K562 (cell line): Measurements from ENCODE around the gene CIART. TPM values are rescaled to one million over a fixed set of nuclear protein-coding genes. Genes with fewer than 3 reads are reported as not detected.

Experiments
- ATAC-seq: fragments of 200-7000 bp; cut with Tn5 transposase; 3 replicates; pipeline ENCODE4 v1.9.1; 2020; ENCODE audit warnings: moderate library complexity
- BruUV-seq: library from RNA; stranded (reverse); fragments of 400-500 nt; replicated peaks from 2 replicates; lab custom pipeline; 2021; lab: Mats Ljungman, UMichigan
- CTCF ChIA-PET: fragments of 300-600 bp; formaldehyde crosslinking; extraction: SDS; loops from one replicate; lab custom pipeline; 2021; ENCODE audit warnings: low intra/inter-chr PET ratio; lab: Yijun Ruan, JAX
- POLR2A ChIA-PET: fragments of 300-600, 350-650 bp; sonication (Branson Sonifier 250); formaldehyde crosslinking; extraction: SDS; loops from one replicate; lab custom pipeline; 2021; ENCODE audit warnings: antibody characterized with exemption, inconsistent platforms; lab: Yijun Ruan, JAX
- DNase-seq, 4 experiments: peaks; one replicate each; pipeline versions ENCODE4 v3.0.0 to v3.0.0-alpha.2; 2011 to 2018; ENCODE audit warnings: low spot score in 3 of 4, mixed read lengths in 3 of 4; ENCODE audit errors: extremely low read depth in 1 of 4
- FAIRE-seq: peaks from 2 replicates; lab custom pipeline; 2011; peaks lifted over from hg19 to GRCh38; lab: Jason Lieb, UNC
- H2AFZ ChIP-seq: 2 replicates; pipeline ENCODE4 v1.6.0; 2011; ENCODE audit warnings: low read depth, low read length, control low read depth, inconsistent platforms
- H3K27ac ChIP-seq: fragments of 200-600 bp; 3 replicates; pipeline ENCODE4 v1.8.0; 2011; ENCODE audit warnings: low read depth, mild to moderate bottlenecking, control low read depth, inconsistent platforms, low read length, moderate library complexity, mixed read lengths; ENCODE audit errors: extremely low read depth
- H3K27me3 ChIP-seq, 2 experiments: fragments of 300-600 bp in 1 of 2; 2 replicates in 1 of 2; 3 replicates in 1 of 2; pipeline versions ENCODE4 v1.6.0 to v1.8.0; 2011; ENCODE audit warnings: inconsistent platforms in 2 of 2, low read length in 2 of 2, mild to moderate bottlenecking in 1 of 2, mixed read lengths in 1 of 2, moderate library complexity in 1 of 2; ENCODE audit not compliant: control insufficient read depth in 2 of 2, insufficient read depth in 2 of 2
- H3K36me3 ChIP-seq: fragments of 300-600 bp; 3 replicates; pipeline ENCODE4 v1.8.0; 2011; ENCODE audit warnings: mild to moderate bottlenecking, low read length, inconsistent platforms; ENCODE audit not compliant: control insufficient read depth, insufficient read depth
- H3K4me1 ChIP-seq, 2 experiments: fragments of 200-600 bp in 1 of 2; replicated peaks in 1 of 2; 2 replicates in 1 of 2; 3 replicates in 1 of 2; pipeline versions ENCODE4 v1.5.1 to v1.8.0; 2011; ENCODE audit warnings: inconsistent platforms in 2 of 2, low read length in 2 of 2, mild to moderate bottlenecking in 1 of 2, mixed read lengths in 1 of 2, moderate library complexity in 1 of 2; ENCODE audit not compliant: control insufficient read depth in 2 of 2, insufficient read depth in 2 of 2
- H3K4me2 ChIP-seq: 2 replicates; pipeline ENCODE4 v1.6.1; 2011; ENCODE audit warnings: low read length, control low read depth, inconsistent platforms, mixed read lengths; ENCODE audit not compliant: insufficient read depth
- H3K4me3 ChIP-seq: fragments of 200-600 bp; sonication (generic), shearing (Covaris generic); 2 replicates; pipeline ENCODE4 v1.5.1; 2016; ENCODE audit warnings: control low read depth, inconsistent platforms
- H3K79me2 ChIP-seq: fragments of 200-600 bp; 3 replicates; pipeline ENCODE4 v1.8.0; 2011; ENCODE audit warnings: low read length, inconsistent platforms; ENCODE audit not compliant: control insufficient read depth, insufficient read depth
- H3K9ac ChIP-seq, 2 experiments: 2 replicates each; pipeline versions ENCODE4 v1.6.0 to v1.6.1; 2011; ENCODE audit warnings: low read depth in 2 of 2, low read length in 2 of 2, control low read depth in 1 of 2, inconsistent platforms in 1 of 2, mild to moderate bottlenecking in 1 of 2, mixed read lengths in 1 of 2; ENCODE audit not compliant: insufficient read depth in 1 of 2
- H3K9me1 ChIP-seq: one replicate; pipeline ENCODE4 v1.6.0; 2011; ENCODE audit warnings: inconsistent platforms, mild to moderate bottlenecking, low read length, moderate library complexity; ENCODE audit not compliant: control insufficient read depth, insufficient read depth
- H3K9me3 ChIP-seq: replicated peaks from 2 replicates; pipeline ENCODE4 v1.5.1; 2011; ENCODE audit warnings: low read depth, low read length, inconsistent platforms; ENCODE audit not compliant: control insufficient read depth, insufficient read depth
- H4K20me1 ChIP-seq: replicated peaks from 2 replicates; pipeline ENCODE4 v1.6.1; 2011; ENCODE audit warnings: low read length, inconsistent platforms, mixed read lengths; ENCODE audit not compliant: control insufficient read depth, insufficient read depth
- E2F8 ChIP-seq: fragments of 450-650 bp; IDR thresholded peaks from 2 replicates; pipeline ENCODE4 v1.7.1; 2018; ENCODE audit warnings: mild to moderate bottlenecking, low read depth; ENCODE audit not compliant: partially characterized antibody
- NFIC ChIP-seq: fragments of 450-650 bp; IDR thresholded peaks from 2 replicates; pipeline ENCODE4 v1.6.1; 2017; ENCODE audit warnings: mild to moderate bottlenecking, inconsistent platforms
- SMC3 ChIP-seq: conservative IDR thresholded peaks from 2 replicates; pipeline ENCODE4 v1.6.1; 2011; ENCODE audit warnings: low read depth, low read length, improper control_type of control experiment; ENCODE audit not compliant: insufficient read depth
- WGBS: fragments of 100-300 bp; shearing (Covaris generic); methylation state at CpG from one replicate; pipeline ENCODE4 v1.1.6; 2016; ENCODE audit warnings: low coverage, mixed read lengths; ENCODE audit not compliant: insufficient coverage; ENCODE audit errors: missing lambda C conversion rate; 5-methylcytosine and 5-hydroxymethylcytosine counted together
- in situ Hi-C: fragments of 300-500 bp; cut with MboI; formaldehyde crosslinking; loops from 4 replicates; pipeline ENCODE4 v1.15.0; 2018; ENCODE audit warnings: inconsistent platforms, mixed read lengths
- intact Hi-C: fragments of 100-400 bp; cut with micrococcal nuclease; formaldehyde crosslinking; loops from 2 replicates; pipeline ENCODE4 v1.14.2; 2022
- polyA plus RNA-seq, 8 experiments: library from polyadenylated mRNA; depleted of rRNA in 4 of 8; stranded (reverse) in 5 of 8; unstranded in 3 of 8; fragments of >200 nt; fragmentation: Nextera tagmentation in 2 of 8; fragmentation: Illumina TruSeq in 1 of 8; extraction: Ambion mirVana in 2 of 8; extraction: Trizol in 1 of 8; gene quantifications; 2 replicates each; pipeline versions ENCODE4 v1.2.1 to v1.2.3, GENCODE V29; 2011 to 2014; ENCODE audit warnings: inconsistent platforms in 1 of 8, missing spikeins in 1 of 8
- total RNA-seq, 7 experiments: library from RNA; depleted of rRNA in 6 of 7; stranded (reverse); fragments of >200 nt in 6 of 7; fragmentation: Illumina TruSeq in 2 of 7; extraction: Trizol in 2 of 7; gene quantifications; 2 replicates each; pipeline versions ENCODE4 v1.2.1 to v1.2.3, GENCODE V29; 2011 to 2021; ENCODE audit warnings: low replicate concordance in 1 of 7

The CIART gene
- total and polyA plus RNA-seq, 9 of the 15 experiments (the other 6 are each of a cell fraction or from before 2014, with no cell fraction given), result 0.07 to 0.35 (median 0.19) TPM; not detected in 2

- ATAC-seq (no peak), FAIRE-seq (no peak), DNase-seq (no peak)
- Histone ChIP-seq H3K27ac (no peak overlapping the region), H3K4me2 (no peak overlapping the region), H3K4me1 (peaks cover 0 to 12% of the 10 kb centered on the region in 2 experiments; a peak in 2 of 5 replicates), H4K20me1 (0 out of 2 replicates have a peak, but pooled peaks cover 4% of the 10 kb centered on the region), H2AFZ (no peak overlapping the region), H3K9me3 (no peaks in the 10 kb centered on the region), H3K79me2 (no peaks in the 10 kb centered on the region), H3K4me3 (no peak overlapping the region), H3K9me1 (no peaks in the 10 kb centered on the region), H3K36me3 (peaks cover 30% of the 10 kb centered on the region), H3K9ac (no peak overlapping the region), H3K27me3 (no peaks in the 10 kb centered on the region)
- ChIA-PET CTCF (no interaction called here), POLR2A (interaction anchor here (0.5 to 0.7 kb wide), 3 partner anchors 8 to 72 kb away, joined by 3 to 5 read pairs (median 3); partner anchors contain the start of gene APH1A)
- no TSS peak for BruUV-seq
- TF ChIP-seq SMC3, result no peak
- peak; percentile 90 for TF ChIP-seq NFIC
- TF ChIP-seq E2F8, result peak; percentile 16
- 77% methylated on average over 10 of the region's 10 CpGs for WGBS
- intact Hi-C loops, result no loop called here
- in situ Hi-C loops, result no loop called here
Measured at GRCh38 chr1:150309758-150310508, 27.6 kb downstream of the CIART start.
